ENCODE measurements around the gene MMP17. TPM values are rescaled to one million over a fixed set of nuclear protein-coding genes. Genes with fewer than 3 reads are reported as not detected.

The MMP17 gene
- total RNA-seq, 1 experiment from 2014 or later = 3.4 TPM

DNA sequence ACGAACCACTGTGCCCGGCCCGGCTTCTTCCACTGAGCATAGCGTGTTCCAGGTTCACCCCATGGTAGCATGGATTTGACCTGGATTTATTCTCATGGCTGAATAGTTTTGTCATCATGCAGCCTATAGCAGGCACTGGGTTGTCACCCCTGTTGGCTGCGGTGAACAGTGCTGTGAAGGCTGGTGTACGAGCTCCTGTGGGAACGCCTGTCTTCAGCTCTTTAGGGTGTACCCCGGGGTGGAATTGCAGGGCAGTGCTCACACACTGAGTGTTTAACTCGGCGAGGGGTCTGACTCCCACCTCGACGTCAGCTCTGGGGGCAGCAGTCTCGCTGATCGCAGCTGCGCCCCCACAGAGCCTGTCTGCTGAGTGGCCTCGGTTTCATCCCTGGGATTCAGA, 15.3 kb downstream of the MMP17 start:
- DNase-seq (ENCODE audit: low spot score) = no peak
- in situ Hi-C loops (cut with HindIII; ENCODE audit: low sequenced_read_pairs) = no loop called here

DNA sequence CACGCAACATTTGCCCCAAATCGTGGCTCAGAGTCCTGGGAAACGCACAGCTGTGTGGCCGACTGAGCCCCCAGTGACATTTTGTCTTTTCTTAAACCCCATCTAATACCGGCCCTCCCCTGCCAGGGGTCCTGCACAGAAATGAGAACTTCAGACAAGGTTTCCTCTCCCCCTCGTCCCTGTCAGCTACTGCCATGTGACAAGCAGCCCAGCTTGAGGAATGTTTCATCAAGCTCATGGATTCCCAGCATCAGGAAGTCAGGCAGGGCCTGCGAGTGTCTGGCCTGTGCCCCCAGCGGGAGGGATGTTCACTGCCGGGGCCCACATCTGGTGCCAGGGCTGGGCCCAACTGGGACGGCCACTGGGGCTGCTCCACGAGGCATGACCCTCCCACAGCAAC, 15.9 kb downstream of the MMP17 start:
- in situ Hi-C loops (cut with HindIII; ENCODE audit: low sequenced_read_pairs) = no loop called here

DNA sequence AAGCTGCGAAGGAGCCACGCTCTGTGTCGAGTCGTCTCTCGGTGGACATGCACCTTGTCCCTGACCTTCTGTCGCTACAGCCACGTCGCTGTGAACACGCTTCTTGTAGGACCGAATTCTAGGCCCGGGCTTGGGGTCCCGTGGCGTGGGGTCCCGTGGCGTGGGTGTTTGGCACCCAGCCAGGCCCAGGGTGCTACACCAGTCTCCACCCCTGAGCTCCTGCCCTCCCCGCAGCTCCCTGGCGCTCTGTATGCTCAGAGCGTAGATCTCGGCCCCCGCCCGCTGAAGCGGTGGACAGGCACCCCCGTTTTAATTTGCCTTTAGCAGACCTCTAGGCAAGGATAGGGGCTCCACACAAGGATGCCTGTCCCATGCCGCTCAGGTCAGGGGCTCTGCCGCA, 16.5 kb downstream of the MMP17 start:
- DNase-seq (ENCODE audit: low spot score) = no peak
- in situ Hi-C loops (cut with HindIII; ENCODE audit: low sequenced_read_pairs) = no loop called here

More for the DNA sequence above, 15.9 kb downstream of the MMP17 start:
- DNase-seq (ENCODE audit: low spot score) = no peak

DNA sequence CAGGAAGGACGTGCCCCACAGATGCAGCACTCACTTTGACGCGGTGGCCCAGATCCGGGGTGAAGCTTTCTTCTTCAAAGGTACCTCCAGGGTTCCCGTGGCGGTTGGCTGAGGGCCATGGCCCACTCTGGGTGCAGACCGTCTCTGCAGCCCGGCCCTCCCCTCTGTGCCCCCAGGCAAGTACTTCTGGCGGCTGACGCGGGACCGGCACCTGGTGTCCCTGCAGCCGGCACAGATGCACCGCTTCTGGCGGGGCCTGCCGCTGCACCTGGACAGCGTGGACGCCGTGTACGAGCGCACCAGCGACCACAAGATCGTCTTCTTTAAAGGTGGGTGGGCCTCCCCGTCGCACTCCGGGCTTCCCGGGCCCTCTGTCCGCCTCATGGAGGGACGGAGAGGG, 16.9 kb downstream of the MMP17 start:
- DNase-seq (ENCODE audit: low spot score) = no peak
- in situ Hi-C loops (cut with HindIII; ENCODE audit: low sequenced_read_pairs) = no loop called here

DNA sequence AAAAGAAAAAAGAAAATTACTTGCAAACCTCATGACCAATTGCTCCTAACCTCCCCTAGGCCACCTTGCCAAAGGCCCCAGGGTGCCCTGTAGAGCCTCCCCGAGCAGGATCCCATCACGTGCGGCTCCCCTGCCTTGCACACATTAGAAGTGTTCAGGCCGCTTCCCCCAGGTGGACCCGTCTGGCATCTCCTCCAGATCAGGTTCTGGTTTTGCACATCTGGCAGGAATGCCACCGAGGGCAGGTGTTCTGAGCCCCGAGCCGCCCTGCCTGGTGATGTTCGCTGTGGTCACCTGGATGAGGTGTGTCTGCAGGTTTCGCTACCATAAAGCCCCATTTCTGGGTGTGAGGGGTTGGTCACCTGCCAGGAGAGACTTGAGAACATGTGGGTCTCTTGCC, 19.3 kb downstream of the MMP17 start:
- in situ Hi-C loops (cut with HindIII; ENCODE audit: low sequenced_read_pairs) = no loop called here
- no peak for DNase-seq (ENCODE audit: low spot score)

DNA sequence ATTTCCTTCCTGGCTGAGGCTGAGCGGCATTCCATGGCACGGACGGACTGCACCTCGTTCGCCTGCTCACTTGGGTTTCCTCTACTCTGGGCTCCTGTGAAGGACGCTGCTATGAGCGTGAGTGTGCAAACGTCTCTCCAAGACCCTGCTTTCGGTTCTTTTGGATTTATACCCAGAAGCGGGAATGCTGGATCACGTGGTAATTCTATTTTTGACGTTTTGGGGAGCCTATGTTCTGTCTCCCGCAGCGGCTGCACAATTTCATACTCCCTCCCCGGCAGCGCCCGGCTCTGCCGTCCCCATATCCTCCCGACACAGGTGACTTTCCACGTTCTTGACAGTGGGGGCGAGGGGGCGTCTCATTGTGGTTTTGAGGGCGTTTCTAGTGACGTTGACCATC, 20.6 kb downstream of the MMP17 start:
- in situ Hi-C loops (cut with HindIII; ENCODE audit: low sequenced_read_pairs) = no loop called here
- no peak for DNase-seq (ENCODE audit: low spot score)

DNA sequence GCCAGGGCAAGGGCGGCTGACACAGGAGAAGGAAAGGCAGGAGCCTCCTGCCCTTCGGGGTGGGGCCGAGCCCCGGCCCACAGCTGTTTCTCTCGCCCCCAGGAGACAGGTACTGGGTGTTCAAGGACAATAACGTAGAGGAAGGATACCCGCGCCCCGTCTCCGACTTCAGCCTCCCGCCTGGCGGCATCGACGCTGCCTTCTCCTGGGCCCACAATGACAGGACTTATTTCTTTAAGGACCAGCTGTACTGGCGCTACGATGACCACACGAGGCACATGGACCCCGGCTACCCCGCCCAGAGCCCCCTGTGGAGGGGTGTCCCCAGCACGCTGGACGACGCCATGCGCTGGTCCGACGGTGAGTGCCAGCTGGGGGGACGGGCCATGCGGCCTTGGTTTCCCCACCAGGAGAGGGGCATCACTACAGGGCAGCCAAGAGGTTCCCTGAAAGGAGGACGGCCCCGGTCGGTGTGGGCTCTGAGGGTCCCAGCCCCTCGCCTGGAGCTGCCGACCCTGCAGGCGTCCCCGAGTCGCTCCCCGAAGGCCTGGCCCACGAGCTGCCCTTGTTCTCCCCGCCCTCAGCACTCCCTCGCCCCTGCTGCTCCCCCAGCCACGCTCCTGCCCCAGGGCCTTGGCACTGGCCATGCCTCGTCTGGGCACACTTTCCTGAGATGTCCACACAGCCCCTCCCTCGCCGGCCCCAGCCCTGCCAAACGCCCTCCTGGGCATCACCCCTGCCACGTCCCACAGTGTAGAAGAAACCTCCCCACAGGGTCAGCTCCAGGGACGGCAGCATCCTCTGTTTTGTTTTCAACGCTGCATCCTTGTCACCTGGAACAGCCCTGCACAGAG, 21.7 kb downstream of the MMP17 start:
- no peak for DNase-seq (ENCODE audit: low spot score)
- in situ Hi-C loops (cut with HindIII; ENCODE audit: low sequenced_read_pairs) = no loop called here

DNA sequence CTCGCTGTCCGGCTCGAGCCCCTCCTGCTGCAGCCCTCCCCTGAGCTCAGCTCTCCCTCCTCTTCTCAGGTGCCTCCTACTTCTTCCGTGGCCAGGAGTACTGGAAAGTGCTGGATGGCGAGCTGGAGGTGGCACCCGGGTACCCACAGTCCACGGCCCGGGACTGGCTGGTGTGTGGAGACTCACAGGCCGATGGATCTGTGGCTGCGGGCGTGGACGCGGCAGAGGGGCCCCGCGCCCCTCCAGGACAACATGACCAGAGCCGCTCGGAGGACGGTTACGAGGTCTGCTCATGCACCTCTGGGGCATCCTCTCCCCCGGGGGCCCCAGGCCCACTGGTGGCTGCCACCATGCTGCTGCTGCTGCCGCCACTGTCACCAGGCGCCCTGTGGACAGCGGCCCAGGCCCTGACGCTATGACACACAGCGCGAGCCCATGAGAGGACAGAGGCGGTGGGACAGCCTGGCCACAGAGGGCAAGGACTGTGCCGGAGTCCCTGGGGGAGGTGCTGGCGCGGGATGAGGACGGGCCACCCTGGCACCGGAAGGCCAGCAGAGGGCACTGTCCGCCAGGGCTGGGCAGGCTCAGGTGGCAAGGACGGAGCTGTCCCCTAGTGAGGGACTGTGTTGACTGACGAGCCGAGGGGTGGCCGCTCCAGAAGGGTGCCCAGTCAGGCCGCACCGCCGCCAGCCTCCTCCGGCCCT, 22.8 kb downstream of the MMP17 start:
- DNase-seq (ENCODE audit: low spot score) = peak; percentile 80
- in situ Hi-C loops (cut with HindIII; ENCODE audit: low sequenced_read_pairs) = no loop called here

DNA sequence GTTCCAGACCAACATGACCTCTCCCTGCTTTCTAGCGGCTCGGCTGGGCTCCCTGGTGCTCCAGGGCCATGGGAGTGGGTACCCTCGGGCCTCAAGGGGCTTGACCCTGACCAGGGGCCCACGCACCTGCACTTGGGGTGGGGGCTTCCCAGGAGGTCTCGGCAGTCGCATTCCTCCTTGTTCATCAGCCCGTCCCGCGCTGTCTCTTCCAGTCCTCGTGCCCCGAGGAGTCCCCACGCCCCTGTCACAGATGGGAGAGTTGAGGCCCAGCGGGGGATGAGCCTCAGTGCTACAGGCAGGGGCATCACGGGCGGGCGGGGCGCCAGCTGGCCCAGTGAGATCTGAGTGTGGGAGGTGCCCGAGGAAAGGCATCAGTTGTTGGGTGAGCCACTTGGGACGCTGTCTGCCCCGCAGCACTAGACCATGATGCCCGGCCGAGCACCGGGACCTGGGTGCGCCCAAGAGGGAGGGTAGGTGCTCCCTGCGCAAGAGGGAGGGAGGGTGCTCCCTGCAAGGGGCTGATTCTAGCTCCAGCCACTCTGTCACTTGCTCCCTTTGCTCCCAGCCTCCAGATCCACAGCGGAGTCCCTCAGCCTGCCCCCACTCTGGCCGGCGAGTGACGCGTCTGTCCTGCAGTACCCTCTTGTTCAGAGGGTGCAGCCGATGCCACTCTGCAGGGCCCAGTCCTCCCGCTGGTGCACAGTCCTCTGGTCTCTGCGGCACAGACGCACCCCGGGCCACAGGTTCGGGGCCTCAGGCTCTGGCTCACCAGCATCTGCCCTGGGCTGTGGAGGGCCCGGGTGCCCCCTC, 23.8 kb downstream of the MMP17 start:
- in situ Hi-C loops (cut with HindIII; ENCODE audit: low sequenced_read_pairs) = no loop called here
- no peak for DNase-seq (ENCODE audit: low spot score)

DNA sequence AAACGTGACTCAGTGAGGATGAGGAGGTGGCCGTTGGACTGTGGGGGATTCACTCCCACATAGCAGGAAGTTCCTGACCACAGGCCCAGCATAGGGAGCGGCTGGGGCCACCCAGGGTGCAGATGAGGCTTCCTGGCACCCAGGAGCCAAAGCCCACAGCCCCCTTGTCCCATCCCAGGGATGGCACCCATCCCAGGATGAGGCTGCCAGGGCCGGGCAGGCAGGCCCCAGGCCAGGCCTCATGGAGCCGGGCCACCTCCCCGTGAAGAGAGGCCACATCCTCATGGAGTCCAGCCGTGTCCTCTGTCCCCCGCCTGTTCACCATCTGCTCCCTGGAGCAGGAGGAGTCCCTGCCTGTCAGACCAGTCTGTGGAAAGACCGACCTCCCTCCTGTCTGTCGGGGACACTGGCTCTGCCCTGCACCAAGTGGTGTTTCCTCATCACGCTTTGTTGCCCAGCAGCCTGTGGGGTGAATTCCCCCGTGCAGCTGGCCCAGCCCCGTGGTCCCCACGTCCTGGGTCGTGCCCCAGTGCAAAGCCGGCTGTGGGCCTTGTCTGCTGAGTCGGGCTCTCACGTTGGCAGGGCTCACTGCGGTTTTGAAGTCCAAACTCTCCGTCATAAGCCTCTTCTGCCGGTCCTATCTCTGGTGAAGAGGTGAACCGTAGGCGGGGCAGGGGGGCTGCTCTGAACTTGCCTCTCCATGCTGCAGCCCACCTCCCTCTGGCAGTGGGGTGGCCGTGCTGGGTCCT, 24.5 kb downstream of the MMP17 start:
- peak; percentile 80 for DNase-seq (ENCODE audit: low spot score)
- in situ Hi-C loops (cut with HindIII; ENCODE audit: low sequenced_read_pairs) = no loop called here

DNA sequence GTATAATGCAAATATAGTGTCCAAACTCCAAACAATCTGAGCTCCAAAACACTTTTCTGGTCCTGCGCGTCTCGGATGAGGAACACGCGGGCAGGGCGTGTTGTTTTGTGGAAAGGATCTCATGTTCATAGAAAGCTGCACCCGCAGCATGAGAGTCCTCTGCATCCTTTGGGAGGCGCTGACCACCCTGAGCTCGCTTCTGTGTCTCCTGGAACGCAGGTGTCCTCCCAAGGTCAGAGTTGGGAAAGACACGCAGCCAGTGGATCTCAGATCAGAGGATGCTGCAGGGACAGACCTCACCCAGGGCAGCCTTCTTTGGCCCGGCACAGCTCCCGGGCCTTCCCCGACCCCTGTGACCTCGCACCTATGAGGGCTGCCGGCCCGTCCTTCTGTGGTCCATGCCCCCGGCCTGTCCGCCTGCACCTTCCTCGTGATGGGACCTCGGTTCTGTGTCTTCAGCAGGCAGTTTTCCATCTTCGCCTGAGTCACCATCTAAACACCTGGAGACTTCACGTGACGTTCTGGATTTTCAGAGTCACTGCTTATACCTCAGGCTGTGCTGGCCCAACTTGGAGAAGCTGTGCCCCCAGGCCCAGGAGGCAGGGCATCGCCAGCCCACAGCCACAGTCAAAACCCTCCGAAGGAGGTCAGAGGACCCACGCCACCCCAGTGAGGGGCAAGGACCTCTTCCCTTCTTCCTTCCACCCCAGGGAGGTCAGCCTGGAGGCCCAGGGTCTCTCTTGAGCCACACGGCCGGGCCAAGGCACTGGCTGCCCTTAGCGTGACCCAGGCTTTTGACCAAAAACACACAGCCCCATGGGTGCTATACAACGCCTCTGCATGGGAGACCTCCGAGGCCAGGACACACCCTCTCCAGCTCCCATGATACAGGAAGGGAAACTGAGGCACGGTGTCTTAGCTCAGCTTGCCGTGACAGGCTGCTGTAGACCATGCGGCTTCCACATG, 25.9 kb downstream of the MMP17 start:
- in situ Hi-C loops (cut with HindIII; ENCODE audit: low sequenced_read_pairs) = no loop called here
- DNase-seq (ENCODE audit: low spot score) = no peak

DNA sequence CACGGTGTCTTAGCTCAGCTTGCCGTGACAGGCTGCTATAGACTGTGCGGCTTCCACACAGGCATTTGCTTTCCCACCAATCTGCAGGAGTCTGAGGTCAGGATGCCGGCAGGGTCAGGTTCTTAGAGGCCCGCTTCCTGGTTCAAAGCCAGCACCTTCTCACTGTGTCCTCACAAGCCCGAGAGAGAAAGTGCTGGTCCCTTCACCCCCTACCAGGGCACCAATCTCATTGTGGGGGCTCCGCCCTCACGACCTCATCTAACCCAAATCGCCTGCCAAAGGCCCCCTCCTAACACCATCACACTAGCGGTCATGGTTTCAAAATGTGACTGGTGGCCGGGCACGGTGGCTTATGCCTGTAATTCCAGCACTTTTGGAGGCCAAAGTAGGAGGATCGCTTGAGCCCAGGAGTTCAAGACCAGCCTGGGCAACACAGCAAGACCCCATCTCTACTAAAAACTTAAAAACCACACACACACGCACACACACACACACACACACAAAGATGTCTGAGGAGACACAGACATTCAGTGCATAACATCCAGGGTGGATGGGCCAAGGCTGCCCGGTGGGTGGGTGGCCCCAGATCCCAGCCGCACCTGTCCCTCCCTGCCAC, 26.8 kb downstream of the MMP17 start:
- DNase-seq (ENCODE audit: low spot score) = no peak
- in situ Hi-C loops (cut with HindIII; ENCODE audit: low sequenced_read_pairs) = no loop called here

DNA sequence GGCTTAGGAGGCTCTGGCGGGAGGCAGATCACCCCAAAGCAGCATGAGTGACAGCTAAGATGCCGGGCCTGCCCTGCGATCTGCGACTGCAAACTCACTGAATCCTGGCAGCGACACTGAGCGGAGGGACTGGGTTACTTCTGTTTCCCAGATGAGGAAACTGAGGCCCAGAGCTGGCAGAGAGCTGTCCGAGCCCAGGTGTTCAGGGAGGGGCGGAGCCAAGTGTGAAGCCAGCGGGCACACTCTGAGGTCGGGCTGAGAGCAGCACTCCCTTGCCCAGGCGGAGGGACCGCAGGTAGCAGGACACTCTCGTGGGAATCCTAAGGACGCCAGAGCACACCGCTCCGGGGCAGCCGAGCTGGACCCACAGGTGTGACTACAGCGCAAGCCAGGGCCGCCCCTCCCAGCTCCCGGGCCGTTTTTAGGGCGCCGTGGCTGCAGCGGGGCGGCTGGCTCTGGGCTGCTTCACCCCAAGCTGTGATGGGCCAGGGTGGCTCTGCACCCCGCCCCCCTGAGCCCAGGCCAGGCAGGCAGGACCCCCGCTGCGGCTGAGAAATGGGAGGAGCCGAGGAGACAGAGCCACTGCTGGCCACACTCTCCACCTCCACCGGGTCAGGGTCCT, 27.4 kb downstream of the MMP17 start:
- no peak for DNase-seq (ENCODE audit: low spot score)
- in situ Hi-C loops (cut with HindIII; ENCODE audit: low sequenced_read_pairs) = no loop called here

DNA sequence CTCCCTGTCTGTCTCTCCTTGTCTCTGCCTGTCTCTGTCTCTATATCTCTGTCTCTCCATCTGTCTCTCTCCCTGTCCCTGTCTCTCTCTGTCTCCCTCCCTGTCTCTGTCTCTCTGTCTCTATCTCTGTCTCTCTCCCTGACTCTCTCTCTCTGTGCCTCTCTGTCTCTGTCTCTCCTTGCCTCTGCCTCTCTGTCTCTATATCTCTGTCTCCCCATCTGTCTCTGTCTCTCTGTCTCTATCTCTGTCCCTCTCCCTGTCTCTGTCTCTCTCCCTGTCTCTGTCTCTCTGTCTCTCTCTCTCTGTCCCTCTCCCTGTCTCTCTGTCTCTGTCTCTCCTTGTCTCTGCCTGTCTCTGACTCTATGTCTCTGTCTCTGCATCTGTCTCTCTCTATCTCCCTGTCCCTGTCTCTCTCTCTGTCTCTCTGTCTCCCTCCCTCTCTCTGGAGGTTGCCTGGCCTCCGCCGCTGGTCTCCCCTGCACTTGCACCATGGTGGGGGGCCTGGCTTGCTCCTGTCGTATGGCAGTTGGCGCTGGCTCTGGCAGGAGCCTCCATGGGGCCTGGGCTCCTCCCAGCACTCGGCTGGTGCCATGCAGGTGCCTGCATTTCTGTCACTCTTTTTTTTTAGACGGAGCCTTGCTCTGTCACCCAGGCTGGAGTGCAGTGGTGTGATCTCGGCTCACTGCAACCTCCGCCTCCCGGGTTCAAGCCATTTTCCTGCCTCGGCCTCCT, 28.3 kb downstream of the MMP17 start:
- DNase-seq (ENCODE audit: low spot score) = no peak
- in situ Hi-C loops (cut with HindIII; ENCODE audit: low sequenced_read_pairs) = no loop called here

DNA sequence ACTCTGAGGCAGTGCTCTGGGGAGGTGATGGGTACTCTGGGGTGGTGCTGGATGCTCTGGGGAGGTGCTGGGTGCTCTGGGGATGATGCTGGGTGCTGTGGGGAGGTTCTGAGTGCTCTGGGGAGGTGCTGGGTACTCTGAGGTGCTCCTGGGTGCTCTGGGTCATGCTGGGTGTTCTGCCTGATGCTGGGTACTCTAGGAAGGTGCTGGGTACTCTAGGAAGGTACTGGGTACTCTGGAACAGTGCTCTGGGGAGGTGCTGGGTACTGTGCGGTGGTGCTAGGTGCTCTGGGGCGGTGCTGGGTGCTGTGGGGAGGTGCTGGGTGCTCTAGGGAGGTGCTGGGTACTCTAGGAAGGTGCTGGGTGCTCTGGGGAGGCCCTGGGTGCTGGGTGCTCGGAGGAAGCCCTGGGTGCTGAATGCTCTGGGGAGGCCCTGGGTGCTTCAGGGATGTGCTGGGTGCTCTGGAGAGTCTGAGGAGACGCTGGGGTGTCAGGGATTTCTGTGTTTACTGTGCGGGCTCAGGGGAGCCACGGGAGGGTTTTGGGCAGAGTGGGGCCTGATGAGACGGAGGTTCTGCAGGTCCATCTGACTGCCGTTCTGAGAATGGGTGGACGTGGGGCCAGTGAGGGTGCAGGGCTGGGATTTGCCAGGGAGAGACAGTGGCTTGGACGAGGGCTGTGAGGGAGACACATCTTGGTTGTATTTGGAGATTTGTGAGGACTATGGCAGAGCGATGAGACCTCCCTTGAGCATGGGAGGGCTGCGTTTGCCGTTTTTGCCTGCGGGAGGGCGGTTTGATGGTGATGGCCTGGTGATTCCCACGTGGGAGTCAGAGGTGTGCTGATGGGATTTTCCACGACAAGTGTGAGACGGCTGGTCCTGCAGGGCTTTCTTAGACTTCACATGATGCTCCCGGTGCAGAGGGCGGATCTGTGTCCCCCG, 30.0 kb downstream of the MMP17 start:
- in situ Hi-C loops (cut with HindIII; ENCODE audit: low sequenced_read_pairs) = no loop called here
- DNase-seq (ENCODE audit: low spot score) = no peak

Data from G401 (cell line).